HCT116 (cell line): ENCODE measurements around the gene EHMT1. TPM values are rescaled to one million over a fixed set of nuclear protein-coding genes. Genes with fewer than 3 reads are reported as not detected.

Experiments
- ATAC-seq: fragments of 200-7000 bp; cut with Tn5 transposase; 2 replicates; pipeline ENCODE4 v1.9.1; 2020; ENCODE audit warnings: mild to moderate bottlenecking, moderate library complexity
- BruUV-seq: library from RNA; stranded (reverse); fragments of 400-500 nt; replicated peaks from 2 replicates; lab custom pipeline; 2021; lab: Mats Ljungman, UMichigan
- CTCF ChIA-PET: fragments of 300-600 bp; sonication (Branson Sonifier 250); formaldehyde crosslinking; loops from one replicate; lab custom pipeline; 2021; ENCODE audit warnings: antibody characterized with exemption; lab: Charles Lee
- POLR2A ChIA-PET: fragments of 300-600, 350-600 bp; sonication (Branson Sonifier 250); formaldehyde crosslinking; loops from one replicate; lab custom pipeline; 2021; ENCODE audit warnings: antibody characterized with exemption; lab: Charles Lee
- RAD21 ChIA-PET, 2 experiments: fragments of 300-600 bp; sonication (Branson Sonifier 250); formaldehyde crosslinking; loops; one replicate each; lab custom pipeline; 2023; ENCODE audit warnings: low total read pairs in 2 of 2; ENCODE audit not compliant: uncharacterized antibody in 2 of 2, unreplicated experiment in 2 of 2, low non-redundant PET in 1 of 2; lab: Charles Lee
- DNase-seq: peaks from one replicate; pipeline ENCODE4 v3.0.0-alpha.2; 2010; ENCODE audit warnings: low read depth, low spot score
- H2AFZ ChIP-seq: fragments of 200-600 bp; shearing (Covaris generic), sonication (generic); 2 replicates; pipeline ENCODE4 v1.6.1; 2017; ENCODE audit warnings: low read depth, mixed run types, mixed read lengths, antibody characterized with exemption, low read length; ENCODE audit not compliant: poor library complexity, severe bottlenecking
- H3K27ac ChIP-seq: 2 replicates; pipeline ENCODE4 v1.5.1; 2012; ENCODE audit warnings: low read depth, low read length
- H3K27me3 ChIP-seq: fragments of 200-600 bp; sonication (generic); 2 replicates; pipeline ENCODE4 v1.6.1; 2016; ENCODE audit warnings: mixed run types, low read length, mixed read lengths; ENCODE audit not compliant: insufficient read depth
- H3K36me3 ChIP-seq, 2 experiments: fragments of 200-500 bp in 1 of 2; fragments of 200-600 bp in 1 of 2; sonication (Bioruptor generic) in 1 of 2; sonication (generic) in 1 of 2; 2 replicates each; pipeline versions ENCODE4 v1.5.1 to v1.6.1; 2014 to 2016; ENCODE audit warnings: low read length in 2 of 2, inconsistent platforms in 1 of 2, mixed read lengths in 1 of 2, mixed run types in 1 of 2; ENCODE audit not compliant: insufficient read depth in 2 of 2, control insufficient read depth in 1 of 2
- H3K4me1 ChIP-seq, 2 experiments: fragments of 200-600 bp in 1 of 2; sonication (generic) in 1 of 2; 2 replicates each; pipeline versions ENCODE4 v1.5.1 to v1.6.1; 2012 to 2017; ENCODE audit warnings: low read length in 2 of 2, inconsistent platforms in 1 of 2, mild to moderate bottlenecking in 1 of 2, mixed read lengths in 1 of 2, mixed run types in 1 of 2, moderate library complexity in 1 of 2; ENCODE audit not compliant: insufficient read depth in 2 of 2, control insufficient read depth in 1 of 2
- H3K4me2 ChIP-seq: fragments of 200-600 bp; sonication (generic); 2 replicates; pipeline ENCODE4 v1.6.1; 2017; ENCODE audit warnings: mixed run types, low read length, mixed read lengths
- H3K4me3 ChIP-seq, 2 experiments: fragments of 200-600 bp in 1 of 2; sonication (generic) in 1 of 2; replicated peaks in 1 of 2; 2 replicates each; pipeline ENCODE4 v1.5.1; 2011 to 2016; ENCODE audit warnings: low read length in 2 of 2, control low read depth in 1 of 2, low read depth in 1 of 2, mild to moderate bottlenecking in 1 of 2, mixed read lengths in 1 of 2, mixed run types in 1 of 2
- H3K79me2 ChIP-seq: fragments of 200-600 bp; sonication (generic); 2 replicates; pipeline ENCODE4 v1.6.1; 2017; ENCODE audit warnings: mild to moderate bottlenecking, mixed run types, low read length, moderate library complexity, mixed read lengths; ENCODE audit not compliant: insufficient read depth
- H3K9ac ChIP-seq: fragments of 200-600 bp; sonication (generic); 2 replicates; pipeline ENCODE4 v1.6.1; 2016; ENCODE audit warnings: low read length, mixed read lengths
- H3K9me2 ChIP-seq: fragments of 200-600 bp; sonication (generic), shearing (Covaris generic); 2 replicates; pipeline ENCODE4 v1.6.1; 2017; ENCODE audit warnings: mixed run types, mild to moderate bottlenecking, moderate library complexity; ENCODE audit not compliant: insufficient read depth
- H3K9me3 ChIP-seq, 2 experiments: fragments of 200-500 bp in 1 of 2; fragments of 200-600 bp in 1 of 2; sonication (Bioruptor generic) in 1 of 2; sonication (generic) in 1 of 2; 2 replicates each; pipeline ENCODE4 v1.6.1; 2014 to 2017; ENCODE audit warnings: low read length in 2 of 2, mixed read lengths in 2 of 2, inconsistent platforms in 1 of 2, low read depth in 1 of 2, mild to moderate bottlenecking in 1 of 2, mixed run types in 1 of 2, moderate library complexity in 1 of 2; ENCODE audit not compliant: control insufficient read depth in 1 of 2, insufficient read depth in 1 of 2
- H4K20me1 ChIP-seq: fragments of 200-600 bp; sonication (generic), shearing (Covaris generic); 2 replicates; pipeline ENCODE4 v1.6.1; 2017; ENCODE audit warnings: mixed run types, mild to moderate bottlenecking, moderate library complexity; ENCODE audit not compliant: insufficient read depth
- ATF3 ChIP-seq: IDR thresholded peaks from 2 replicates; pipeline ENCODE4 v1.6.1; 2012
- CEBPB ChIP-seq: IDR thresholded peaks from 2 replicates; pipeline ENCODE4 v1.6.1; 2012; ENCODE audit warnings: low read depth
- CTCF ChIP-seq, 3 experiments: fragments of 200-600 bp in 1 of 3; sonication (generic) in 1 of 3; IDR thresholded peaks in 2 of 3; conservative IDR thresholded peaks in 1 of 3; 2 replicates each; pipeline ENCODE4 v1.5.1; 2012 to 2017; ENCODE audit warnings: low read depth in 2 of 3, low read length in 2 of 3, antibody characterized with exemption in 1 of 3, borderline replicate concordance in 1 of 3, control low read depth in 1 of 3, mild to moderate bottlenecking in 1 of 3, mixed read lengths in 1 of 3, mixed run types in 1 of 3, moderate library complexity in 1 of 3; ENCODE audit not compliant: insufficient read depth in 1 of 3
- EGR1 ChIP-seq: IDR thresholded peaks from 2 replicates; pipeline ENCODE4 v1.6.1; 2012; ENCODE audit warnings: low read depth
- ELF1 ChIP-seq: IDR thresholded peaks from 2 replicates; pipeline ENCODE4 v1.6.1; 2012; ENCODE audit warnings: low read depth, borderline replicate concordance
- EZH2 ChIP-seq: fragments of 200-600 bp; sonication (generic); IDR thresholded peaks from 2 replicates; pipeline ENCODE4 v1.6.1; 2017; ENCODE audit warnings: antibody characterized with exemption, mixed run types
- FOSL1 ChIP-seq: IDR thresholded peaks from 2 replicates; pipeline ENCODE4 v1.6.1; 2012; ENCODE audit warnings: low read depth
- JUND ChIP-seq: IDR thresholded peaks from 2 replicates; pipeline ENCODE4 v1.6.1; 2012
- MAX ChIP-seq: IDR thresholded peaks from 2 replicates; pipeline ENCODE4 v1.6.1; 2012
- POLR2AphosphoS5 ChIP-seq: IDR thresholded peaks from 2 replicates; pipeline ENCODE4 v1.6.1; 2011; ENCODE audit warnings: mild to moderate bottlenecking, low read depth, low read length, moderate library complexity
- REST ChIP-seq: IDR thresholded peaks from 2 replicates; pipeline ENCODE4 v1.6.1; 2012; ENCODE audit warnings: low read depth
- SIN3A ChIP-seq: IDR thresholded peaks from 2 replicates; pipeline ENCODE4 v1.6.1; 2012; ENCODE audit warnings: low read depth
- SP1 ChIP-seq: IDR thresholded peaks from 2 replicates; pipeline ENCODE4 v1.6.1; 2012; ENCODE audit warnings: low read depth
- TCF7L2 ChIP-seq: IDR thresholded peaks from 2 replicates; pipeline ENCODE4 v1.7.0; 2011; ENCODE audit warnings: borderline replicate concordance, inconsistent platforms; ENCODE audit not compliant: insufficient read depth, insufficient read length; ENCODE audit errors: extremely low read depth
- YY1 ChIP-seq: IDR thresholded peaks from 2 replicates; pipeline ENCODE4 v1.6.1; 2011; ENCODE audit warnings: low read length, low read depth, moderate library complexity, mild to moderate bottlenecking; ENCODE audit not compliant: insufficient replicate concordance; ENCODE audit errors: extremely low read depth
- intact Hi-C: fragments of 100-400 bp; cut with micrococcal nuclease; formaldehyde crosslinking; loops from 2 replicates; pipeline ENCODE4 v1.10.0; 2022
- total RNA-seq: library from RNA; stranded (reverse); gene quantifications from one replicate; pipeline ENCODE4 v1.2.1, GENCODE V29; 2021; ENCODE audit not compliant: unreplicated experiment

Gene EHMT1
- total RNA-seq, 1 experiment from 2014 or later = 86.1 TPM

GRCh38 chr9:137583347-137583746 lies 35.5 kb upstream of the EHMT1 start:
- Histone ChIP-seq H3K9ac (no peak overlapping the region), H3K4me3 (no peak overlapping the region), H3K36me3 (peaks cover 32 to 63% of the 10 kb centered on the region in 2 experiments; a peak in 3 of 4 replicates), H3K27ac (no peak overlapping the region), H3K27me3 (no peaks in the 10 kb centered on the region), H3K4me1 (peaks cover 0 to 6% of the 10 kb centered on the region in 2 experiments; a peak in 1 of 4 replicates), H2AFZ (no peak overlapping the region), H4K20me1 (no peaks in the 10 kb centered on the region), H3K79me2 (peaks cover 67% of the 10 kb centered on the region), H3K9me2 (no peaks in the 10 kb centered on the region), H3K4me2 (no peak overlapping the region), H3K9me3 (no peaks in the 10 kb centered on the region)
- RAD21 ChIA-PET = no interaction called here
- TF ChIP-seq POLR2AphosphoS5 = no peak
- no peak for TF ChIP-seq ATF3
- TF ChIP-seq JUND = no peak
- TF ChIP-seq FOSL1 = no peak
- no peak for TF ChIP-seq ELF1
- TF ChIP-seq EGR1 = no peak
- TF ChIP-seq SP1 = no peak
- ATAC-seq (no peak), DNase-seq (no peak)
- CTCF ChIA-PET = no interaction called here
- POLR2A ChIA-PET = no interaction called here
- BruUV-seq = no TSS peak
- intact Hi-C loops = no loop called here

- no peak for TF ChIP-seq EZH2
- TF ChIP-seq MAX = no peak
- no peak for TF ChIP-seq FOSL1
- TF ChIP-seq CEBPB = no peak
- TF ChIP-seq REST = no peak
- no peak for TF ChIP-seq SIN3A
- TF ChIP-seq ATF3 = no peak
- no peak for TF ChIP-seq EGR1
- no peak for TF ChIP-seq TCF7L2
- TF ChIP-seq CTCF (IDR thresholded peaks at IDR 0.05 in 2 of 3, conservative IDR thresholded peaks at IDR 0.05 in 1 of 3; ENCODE audit: borderline replicate concordance in 1 of 3, insufficient read depth in 1 of 3, low read depth in 2 of 3, low read length in 2 of 3) = no peak
- TF ChIP-seq YY1 = no peak
- no peaks in the 10 kb centered on the region for H3K27me3 ChIP-seq
- no peak overlapping the region for H3K9ac ChIP-seq
- no peak overlapping the region for H3K27ac ChIP-seq
- BruUV-seq = no TSS peak
- DNase-seq (no peak), ATAC-seq (no peak)
- no peaks in the 10 kb centered on the region for H3K9me2 ChIP-seq
- no peaks in the 10 kb centered on the region for H3K9me3 ChIP-seq
- H4K20me1 ChIP-seq = no peaks in the 10 kb centered on the region
- H3K79me2 ChIP-seq = peaks cover 70% of the 10 kb centered on the region
- H3K4me3 ChIP-seq = no peak overlapping the region
- H2AFZ ChIP-seq = no peak overlapping the region
- CTCF ChIA-PET = no interaction called here
- H3K4me1 ChIP-seq = peaks cover 5 to 11% of the 10 kb centered on the region in 2 experiments; a peak in 2 of 4 replicates
- no peak overlapping the region for H3K4me2 ChIP-seq
- H3K36me3 ChIP-seq = peaks cover 32 to 70% of the 10 kb centered on the region in 2 experiments; a peak in 3 of 4 replicates
- intact Hi-C loops = no loop called here
- POLR2A ChIA-PET = no interaction called here
- RAD21 ChIA-PET = no interaction called here
These were observed 34.8 kb upstream of the EHMT1 start for GRCh38 chr9:137583957-137584356.
